Posterior vena cava (tissue), 2 donors: ENCODE results near the gene SP140L. TPM values are rescaled to one million over a fixed set of nuclear protein-coding genes. Genes with fewer than 3 reads are reported as not detected.
"Not testable (repeated sequence)": the region's sequence is repeated elsewhere in the genome, so short reads cannot be mapped to it uniquely, and the experiment has no call there.

Experiments used
- DNase-seq: peaks from one replicate; pipeline ENCODE4 v3.0.0-alpha.2; 2020; ENCODE audit warnings: low spot score
- intact Hi-C, 2 donors: fragments of 100-400 bp; cut with DNase I; formaldehyde crosslinking; loops; one replicate each; pipeline versions ENCODE4 v1.14.1 to v1.14.2; 2022 to 2023
- long read RNA-seq, 2 donors: library from polyadenylated mRNA; unstranded; transcript quantifications; one replicate each; pipeline ENCODE4 v2.0.0, GENCODE V29; 2020 to 2021
- total RNA-seq, 2 donors: library from RNA; stranded (reverse); fragmentation: NEBNext Ultra II Directional; extraction: Animal tissue kit (Norgen Biotek cat#: 25700); gene quantifications; one replicate each; pipeline ENCODE4 v1.2.1, GENCODE V29; 2021
- donor health status: DM: yes; HTN: yes; CAD: no.
- donor health status: DM: yes; HTN: yes; CAD: no.

SP140L gene
- 10 to 100 TPM; 10.1 to 17.0 TPM for total RNA-seq
- long read RNA-seq, donor 1, partial matches to known transcripts = 0 of 6 reads
- long read RNA-seq, donor 1, other reads (novel, unspliced or antisense) = 3 of 6 reads
- long read RNA-seq, donor 2, partial matches to known transcripts = 3 of 10 reads
- long read RNA-seq, donor 2, other reads (novel, unspliced or antisense) = 5 of 10 reads

- intact Hi-C loops = no loop called here
- DNase-seq = peak; percentile 94
Measured at GRCh38 chr2:230326453-230327417, at the start of gene SP140L. Gene SP140L (plus strand): TSS chr2:230327193. CDS start chr2:230327270, 77 bp downstream.

GRCh38 chr2:230282936-230283335 is 44.1 kb upstream of the SP140L start:
- no peak for DNase-seq
- intact Hi-C loops = no loop called here

GRCh38 chr2:230286048-230286447 is 40.9 kb upstream of the SP140L start:
- intact Hi-C loops = no loop called here

DNA sequence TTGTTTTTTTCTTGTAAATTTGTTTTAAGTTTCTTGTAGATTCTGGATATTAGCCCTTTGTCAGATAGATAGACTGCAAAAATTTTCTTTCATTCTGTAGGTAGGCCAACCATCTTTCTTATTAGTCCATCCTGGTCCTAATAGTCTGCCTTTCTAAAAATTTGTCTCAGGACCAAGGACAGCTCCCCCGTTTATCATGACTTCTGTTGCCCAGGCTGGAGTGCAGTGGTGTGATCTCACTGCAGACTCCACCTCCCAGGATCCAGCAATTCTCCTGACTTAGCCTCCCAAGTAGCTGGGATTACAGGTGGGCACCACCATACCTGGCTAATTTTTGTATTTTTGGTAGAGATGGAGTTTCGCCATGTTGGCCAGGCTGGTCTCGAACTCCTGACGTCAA is 37.7 kb upstream of the SP140L start:
- DNase-seq, intact Hi-C loops: not testable (repeated sequence)

More at GRCh38 chr2:230286048-230286447, 40.9 kb upstream of the SP140L start:
- DNase-seq = no peak

DNA sequence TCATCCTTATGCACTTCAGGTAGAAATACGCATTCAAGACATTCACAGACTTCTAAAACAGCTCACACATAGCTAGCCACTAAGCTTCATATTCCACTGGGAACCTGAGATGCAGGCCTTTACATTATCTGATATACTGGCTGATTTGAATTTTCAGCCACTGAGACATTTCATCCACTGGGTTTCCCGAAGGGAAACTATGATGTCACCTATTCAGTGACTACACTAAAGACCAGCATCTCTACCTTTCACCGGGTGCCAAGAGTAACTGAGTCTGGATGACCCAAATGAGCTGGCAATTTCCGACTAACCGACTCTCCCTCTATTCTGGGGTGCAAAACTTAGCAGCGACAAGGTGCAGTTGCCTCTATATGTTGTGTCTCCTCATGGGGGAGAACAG is 31.8 kb upstream of the SP140L start:
- intact Hi-C loops = no loop called here
- no peak for DNase-seq

DNA sequence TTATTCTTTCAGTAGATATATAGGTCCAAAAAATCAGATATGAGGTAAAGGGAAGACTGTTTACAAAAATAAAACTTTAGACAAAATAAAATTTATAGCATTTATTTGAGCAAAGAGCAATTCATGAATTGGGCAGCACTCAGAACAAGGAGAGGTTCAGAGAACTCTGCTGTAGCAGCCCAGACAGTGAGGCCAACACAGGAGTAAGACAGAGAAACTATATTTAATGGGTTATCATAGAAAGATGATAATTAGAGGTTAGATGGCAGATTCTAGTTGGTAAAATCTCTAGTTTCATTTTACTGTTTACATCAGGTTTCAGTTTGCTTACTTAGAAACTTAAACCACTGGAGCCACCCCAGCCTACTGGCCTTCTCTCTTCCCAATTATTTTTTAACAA is 30.1 kb upstream of the SP140L start:
- intact Hi-C loops = no loop called here

DNA sequence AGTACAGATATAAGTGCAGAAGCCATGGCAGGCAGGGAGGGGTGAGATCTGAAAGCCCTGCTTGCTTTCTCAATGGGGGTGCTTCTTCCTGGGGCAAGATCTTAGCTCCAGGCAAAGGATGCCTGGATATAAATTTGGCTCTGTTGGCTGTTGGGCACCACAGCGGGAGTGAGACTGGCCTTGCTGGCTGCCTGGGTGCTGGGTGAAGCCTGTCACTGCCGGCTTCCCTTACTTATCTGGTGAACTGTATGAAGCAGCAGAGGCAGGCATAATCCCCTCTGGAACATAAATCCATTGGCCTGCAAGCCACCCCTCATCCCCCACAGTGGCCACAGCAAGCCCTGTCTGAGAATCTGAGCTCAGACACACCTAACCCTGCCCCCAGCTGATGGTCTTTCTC is 27.4 kb upstream of the SP140L start:
- intact Hi-C loops = no loop called here
- no peak for DNase-seq

More for the DNA sequence above, 30.1 kb upstream of the SP140L start:
- DNase-seq = no peak

- intact Hi-C loops = no loop called here
- no peak for DNase-seq
Measured at GRCh38 chr2:230305416-230306275, 21.3 kb upstream of the SP140L start.

DNA sequence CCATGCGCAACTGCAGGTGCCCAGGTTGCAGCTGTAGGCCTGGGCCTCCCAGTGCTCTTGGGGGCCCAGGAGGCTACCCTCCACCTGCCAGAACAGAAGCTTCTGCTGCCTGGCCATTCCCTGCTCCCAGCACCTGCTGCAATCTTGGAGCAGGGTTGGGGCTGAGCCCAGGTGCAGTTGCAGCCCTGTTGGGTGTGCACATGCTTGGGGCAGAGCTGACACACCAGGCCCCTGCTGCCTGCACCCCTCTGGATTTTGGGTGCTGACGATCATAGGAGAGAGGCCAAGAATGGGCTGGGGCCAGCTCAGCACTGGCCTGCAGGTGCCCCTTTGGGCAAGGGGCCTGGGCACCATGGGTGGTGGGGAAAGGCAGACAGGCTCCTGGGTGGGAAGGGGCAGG is 20.5 kb upstream of the SP140L start:
- DNase-seq = no peak
- intact Hi-C loops = no loop called here

- intact Hi-C loops = no loop called here
- no peak for DNase-seq
Measured at GRCh38 chr2:230307485-230307884, 19.5 kb upstream of the SP140L start.

DNA sequence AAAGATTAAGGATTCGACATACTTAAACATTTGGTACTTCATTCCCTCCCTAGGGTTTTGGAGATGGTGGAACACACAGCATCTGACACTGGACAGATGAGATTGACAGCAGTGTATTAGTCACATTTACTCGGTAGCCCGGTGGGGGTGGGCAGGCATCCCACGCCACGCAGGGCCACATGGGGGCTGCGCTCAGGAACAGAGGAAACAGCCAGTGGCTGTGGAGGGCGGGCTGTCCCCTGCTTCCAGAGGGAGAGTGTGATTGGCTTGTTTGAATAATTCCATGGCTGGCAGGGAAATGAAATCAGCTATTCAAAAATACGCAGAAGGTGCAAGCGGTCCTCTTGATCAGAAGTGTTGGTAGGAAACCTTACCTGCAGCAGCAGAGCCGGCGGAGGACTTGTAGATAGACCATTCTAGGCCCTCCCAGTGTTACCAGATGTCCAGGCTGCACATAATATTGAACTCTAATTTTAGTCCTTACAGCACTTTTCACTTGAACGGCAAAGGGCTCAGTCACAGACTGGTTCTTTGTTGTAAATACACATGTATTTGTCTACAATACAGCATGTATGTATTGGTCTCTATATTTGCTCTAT is 18.5 kb upstream of the SP140L start:
- DNase-seq = no peak
- intact Hi-C loops = no loop called here

GRCh38 chr2:230310792-230311191 is 16.2 kb upstream of the SP140L start:
- DNase-seq, intact Hi-C loops: not testable (repeated sequence)

DNA sequence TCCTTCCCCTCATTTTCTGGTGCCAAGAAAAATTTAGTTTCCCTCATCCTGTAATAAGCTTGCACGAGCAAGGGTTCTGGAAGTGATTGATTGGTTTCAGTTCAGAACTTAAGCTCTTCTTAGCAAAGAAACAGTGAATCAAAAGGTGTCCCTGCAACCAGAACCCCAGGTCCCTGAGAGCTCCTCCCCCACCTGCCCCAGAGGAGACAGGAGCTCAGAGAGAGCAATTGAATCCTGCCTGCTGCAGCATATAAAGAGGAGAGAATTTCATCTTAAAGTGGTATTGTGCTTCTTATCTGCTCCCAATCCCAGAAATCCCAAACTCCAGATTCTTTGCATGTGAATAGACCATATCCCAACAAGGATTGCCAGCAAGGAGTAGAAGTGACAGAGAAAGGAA is 15.4 kb upstream of the SP140L start:
- DNase-seq, intact Hi-C loops: not testable (repeated sequence)

DNA sequence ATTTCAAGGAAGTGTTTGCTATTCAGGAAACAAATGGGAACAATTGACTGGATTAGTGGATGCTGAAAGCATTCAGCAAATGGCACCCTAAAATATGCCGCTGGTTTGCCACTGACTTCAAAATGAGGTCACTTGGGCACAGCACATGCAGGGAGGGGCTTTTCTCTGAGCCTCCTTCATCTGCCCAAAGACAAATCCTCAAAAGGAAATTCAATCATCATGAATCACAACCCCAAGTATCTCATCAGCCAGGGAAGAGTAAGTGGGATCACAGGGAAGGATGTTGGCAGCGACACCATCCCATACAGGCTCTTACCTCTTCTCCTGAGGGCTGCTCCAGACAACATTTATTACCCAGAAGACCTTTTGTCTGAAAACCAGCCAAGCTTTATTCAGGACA is 14.4 kb upstream of the SP140L start:
- no peak for DNase-seq
- intact Hi-C loops = no loop called here

DNA sequence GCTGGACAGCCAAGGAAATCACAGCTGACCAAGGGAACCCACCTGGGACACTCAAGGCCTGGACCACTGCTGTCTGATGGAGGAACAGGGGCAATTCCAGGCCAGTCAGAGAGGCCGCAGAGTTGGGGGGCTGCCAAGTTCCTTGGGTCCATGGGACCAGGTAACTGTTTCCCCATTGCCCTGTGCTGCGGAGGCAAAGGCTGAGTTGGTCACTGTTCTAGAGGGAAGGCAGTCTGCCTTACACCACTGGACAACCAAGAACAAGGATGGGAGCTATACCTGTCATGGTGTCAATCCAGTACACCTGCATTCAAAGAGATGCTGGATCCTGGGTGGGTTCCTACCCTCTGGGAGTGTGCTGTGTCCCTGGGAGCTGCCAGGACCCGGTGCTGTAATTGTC is 9.6 kb upstream of the SP140L start:
- no peak for DNase-seq
- intact Hi-C loops = no loop called here

DNA sequence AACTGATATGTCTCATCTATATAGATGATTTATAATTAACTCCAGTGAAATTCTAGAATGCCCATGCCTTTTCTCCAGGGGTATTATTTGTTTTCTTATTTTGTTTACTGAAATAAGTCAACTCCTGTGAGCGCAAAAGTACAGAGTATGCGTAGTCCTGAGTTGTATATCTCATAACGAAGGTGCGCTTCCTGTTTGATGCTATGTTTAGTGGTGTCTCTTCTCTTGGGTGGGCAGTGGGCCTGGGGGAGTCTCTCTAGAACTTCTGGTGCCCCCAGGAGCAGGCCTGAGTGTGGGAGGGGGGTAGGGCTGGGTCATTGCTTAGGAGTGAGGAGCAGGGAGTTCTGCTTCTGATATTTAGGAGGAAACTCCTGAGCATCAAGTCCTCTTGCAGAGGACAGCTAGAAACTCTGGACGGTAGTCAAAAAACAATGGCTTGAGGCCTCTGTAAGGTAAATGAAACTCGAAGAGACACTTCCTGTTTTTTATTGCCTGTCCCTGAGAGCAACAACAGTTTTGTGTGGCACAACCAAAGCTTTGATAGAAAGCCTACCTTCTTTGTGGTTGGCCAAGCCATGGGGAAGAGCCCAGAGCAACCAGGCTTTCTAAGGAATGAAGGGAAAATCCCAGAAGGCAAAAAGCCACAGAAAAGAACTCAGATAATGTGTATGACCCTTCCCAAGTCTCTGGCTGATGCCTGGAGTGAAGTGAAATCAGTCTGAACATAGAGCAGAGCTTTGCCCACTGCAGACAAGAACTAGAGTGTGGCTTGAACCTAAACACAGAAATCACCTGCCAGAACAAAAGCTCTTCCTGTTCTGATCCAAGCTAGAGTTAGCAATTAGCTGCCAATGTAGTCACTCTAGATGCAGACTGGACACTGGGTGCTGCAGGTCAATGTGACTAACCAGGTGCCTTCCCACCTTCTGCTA is 8.5 kb upstream of the SP140L start:
- intact Hi-C loops = no loop called here
- DNase-seq = no peak

DNA sequence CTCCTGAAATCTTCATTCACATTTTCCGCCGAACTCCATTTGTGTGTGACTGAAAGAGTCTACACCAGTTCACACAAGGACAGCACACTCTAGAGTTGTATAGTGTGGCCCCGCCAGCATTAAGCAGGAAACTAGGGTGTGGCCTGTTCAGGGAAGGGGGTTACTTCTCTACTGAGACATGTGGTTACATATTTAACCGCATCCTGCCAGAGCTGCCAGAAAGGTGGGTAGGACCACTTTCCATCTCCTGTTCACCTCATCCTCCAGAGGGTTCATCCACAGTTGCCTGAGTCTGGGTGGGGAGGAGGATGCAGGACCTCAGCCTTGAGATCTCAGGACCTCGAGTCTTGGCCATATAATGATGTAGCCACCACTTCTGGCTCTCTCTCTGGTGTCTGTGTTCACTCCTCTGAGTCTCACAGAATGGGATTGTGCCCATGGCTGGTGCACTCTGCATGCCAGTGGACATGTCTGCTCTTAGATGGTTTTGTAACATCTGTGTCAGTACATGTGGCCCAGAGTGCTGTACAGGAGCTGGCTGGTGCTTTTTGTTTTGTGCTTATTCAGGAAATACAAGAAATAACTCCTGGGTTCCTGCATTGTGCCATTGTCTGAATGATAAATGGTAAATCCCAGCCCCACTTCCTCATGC is 7.7 kb upstream of the SP140L start:
- intact Hi-C loops = no loop called here

DNA sequence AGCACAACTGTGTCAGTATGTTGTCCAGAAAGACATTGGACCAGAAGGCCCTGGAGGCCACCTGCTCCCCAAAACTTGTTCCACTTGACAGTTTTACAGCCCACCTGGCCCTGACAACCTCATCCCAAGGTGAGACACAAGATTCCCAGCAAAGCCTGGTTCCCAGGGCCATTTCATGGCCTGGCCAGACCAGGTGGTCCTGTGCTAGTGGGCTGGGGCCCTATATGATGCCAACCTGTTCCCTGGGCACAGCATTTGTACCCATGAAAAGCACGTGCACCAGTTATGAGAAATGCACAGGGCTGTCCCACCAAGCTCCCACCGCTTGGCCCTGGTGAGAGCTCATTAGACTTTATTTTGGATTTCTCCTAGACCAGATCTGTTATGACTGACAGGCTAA is 6.0 kb upstream of the SP140L start:
- intact Hi-C loops = no loop called here
- no peak for DNase-seq

More for the DNA sequence above, 7.7 kb upstream of the SP140L start:
- no peak for DNase-seq
